ENCODE measurements around the gene TMEM273. TPM values are rescaled to one million over a fixed set of nuclear protein-coding genes. Genes with fewer than 3 reads are reported as not detected.

The TMEM273 gene
- total RNA-seq, 2 donors from 2014 or later, result 2.0 to 4.0 TPM

DNA sequence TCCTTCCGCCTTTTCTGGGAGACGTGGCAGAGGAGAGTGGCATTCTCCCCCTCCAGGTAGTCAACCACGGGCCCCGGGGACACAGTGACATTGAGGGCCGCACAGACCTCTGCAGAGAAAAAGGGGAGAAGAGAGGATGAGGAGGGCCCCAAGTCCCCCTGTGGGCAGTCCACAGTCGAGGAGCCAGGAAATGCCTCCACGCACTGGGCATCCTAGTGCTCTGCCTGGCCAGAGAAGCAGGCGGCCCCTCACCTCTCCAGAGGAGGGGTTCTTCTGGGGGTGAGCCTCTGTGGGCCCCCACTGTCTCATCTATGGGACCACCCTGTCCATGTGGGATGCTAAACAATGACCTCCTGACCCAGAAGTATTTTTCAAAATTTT, 80.3 kb downstream of the TMEM273 start:
- no peak overlapping the region for H3K27ac Mint-ChIP-seq
- H3K36me3 Mint-ChIP-seq, result no peaks in the 10 kb centered on the region
- DNase-seq (ENCODE audit: low spot score in 2 of 2), result no peak
- peaks cover 0 to 10% of the 10 kb centered on the region in 2 donors for H3K9me3 Mint-ChIP-seq
- ATAC-seq, result no peak

DNA sequence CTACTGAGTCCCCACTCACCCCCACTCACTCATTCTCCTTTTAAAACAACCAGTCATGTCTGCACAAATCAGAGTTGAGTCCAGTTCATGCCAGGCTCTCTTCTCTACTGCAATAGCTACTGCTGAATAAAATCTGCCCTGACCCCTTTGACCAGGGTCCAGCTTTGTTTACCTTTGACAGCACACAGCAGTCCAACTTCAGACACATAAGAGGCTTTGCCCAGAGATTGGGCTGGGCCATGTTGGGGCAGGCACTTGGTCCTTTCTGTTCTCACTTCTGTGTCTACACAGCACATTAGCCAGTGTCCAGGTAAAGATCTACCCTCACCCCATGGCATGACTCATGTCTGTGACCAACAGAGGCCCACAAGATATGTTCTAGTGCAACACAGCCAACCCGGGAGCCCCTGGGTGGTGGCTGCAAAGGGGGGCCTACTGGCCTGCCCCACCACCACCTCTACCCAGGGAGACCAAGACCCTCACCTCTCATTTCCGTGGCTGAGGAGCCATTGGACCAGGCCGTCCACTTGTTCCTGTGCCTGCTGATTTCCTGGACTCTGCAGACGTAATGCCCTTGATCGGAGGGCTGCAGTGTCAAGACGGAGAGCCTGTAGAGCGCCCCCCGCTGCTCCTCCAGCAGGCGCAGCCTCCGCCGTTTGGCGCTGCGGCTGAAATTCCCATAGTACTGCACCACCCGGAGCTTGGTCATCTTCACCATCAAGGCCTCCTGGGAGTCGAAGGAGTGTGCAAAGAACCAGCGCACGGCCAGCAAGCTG, 80.9 kb downstream of the TMEM273 start:
- Mint-ChIP-seq H3K9me3 (peaks cover 0 to 10% of the 10 kb centered on the region in 2 donors), H3K27ac (no peak overlapping the region), H3K36me3 (no peaks in the 10 kb centered on the region)
- DNase-seq (ENCODE audit: low spot score in 2 of 2), result no peak
- no peak for ATAC-seq

DNA sequence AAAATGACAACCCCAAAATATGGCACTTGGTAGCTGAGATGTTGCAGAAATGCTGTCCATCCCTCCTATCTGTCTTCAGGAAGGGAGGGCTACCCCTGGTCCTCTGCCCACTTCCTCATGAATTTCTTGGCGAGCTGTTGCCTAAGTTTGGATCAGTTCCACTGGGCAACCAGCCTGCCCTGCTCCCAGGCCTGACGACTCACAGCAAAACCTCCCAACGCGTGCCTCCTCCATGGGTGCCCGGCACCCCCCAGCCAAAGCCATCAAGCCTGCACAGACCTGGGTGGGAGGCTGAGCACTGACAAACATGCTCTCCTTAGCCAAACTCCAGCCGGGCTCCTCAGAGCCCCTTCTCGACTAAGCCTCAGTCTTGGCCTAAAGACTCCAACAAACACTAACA, 81.7 kb downstream of the TMEM273 start:
- no peaks in the 10 kb centered on the region for H3K36me3 Mint-ChIP-seq
- no peak for DNase-seq (ENCODE audit: low spot score in 2 of 2)
- no peak overlapping the region for H3K27ac Mint-ChIP-seq
- ATAC-seq, result no peak
- peaks cover 0 to 13% of the 10 kb centered on the region in 2 donors for H3K9me3 Mint-ChIP-seq

DNA sequence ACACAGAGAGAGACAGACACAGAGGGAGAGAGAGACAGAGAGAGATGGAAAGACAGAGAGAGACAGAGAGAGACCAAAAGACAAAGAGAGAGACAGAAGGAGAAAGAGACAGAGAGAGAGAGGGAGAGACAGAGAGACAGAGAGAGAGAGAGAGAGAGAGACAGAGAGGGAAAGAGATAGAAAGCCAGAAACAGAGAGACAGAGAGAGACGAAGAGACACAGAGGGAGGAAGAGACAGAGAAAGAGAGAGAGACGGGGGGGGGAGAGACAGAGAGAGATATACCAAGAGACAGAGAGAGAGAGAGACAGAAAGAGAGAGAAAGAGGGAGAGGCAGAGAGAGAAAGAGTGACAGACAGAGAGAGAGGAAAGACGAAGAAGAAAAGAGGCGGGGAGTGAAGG, 83.1 kb downstream of the TMEM273 start:
- ATAC-seq, result no peak
- H3K36me3 Mint-ChIP-seq, result no peaks in the 10 kb centered on the region
- peaks cover 0 to 13% of the 10 kb centered on the region in 2 donors for H3K9me3 Mint-ChIP-seq
- no peak overlapping the region for H3K27ac Mint-ChIP-seq
- no peak for DNase-seq (ENCODE audit: low spot score in 2 of 2)

Other genes with a start within 250 kb of the TMEM273 start
- gene LRRC18, start 248.6 kb downstream of the TMEM273 start, total RNA-seq, result not detected
- not detected for gene VSTM4, start 72.9 kb downstream of the TMEM273 start, total RNA-seq
- gene FAM170B, start 54.4 kb downstream of the TMEM273 start, total RNA-seq, result not detected
- not detected for gene C10orf71, start 110.8 kb upstream of the TMEM273 start, total RNA-seq
- not detected for gene DRGX, start 207.7 kb upstream of the TMEM273 start, total RNA-seq